ENCODE data around the gene COPE. TPM values are rescaled to one million over a fixed set of nuclear protein-coding genes. Genes with fewer than 3 reads are reported as not detected.

The COPE gene
- total RNA-seq, 4 donors from 2014 or later: 121 to 195 (median 152) TPM

GRCh38 chr19:18869781-18870530, 49.2 kb downstream of the COPE start:
- H3K27ac ChIP-seq: no peak overlapping the region
- WGBS, 2 donors (ENCODE audit: low coverage in 1 of 2): 51% methylated on average over 3 of the region's 62 CpGs; no CpG with 5 or more reads in 1 of the 2 donors
- peaks cover 0 to 37% of the 10 kb centered on the region in 2 donors for H3K36me3 ChIP-seq
- no peaks in the 10 kb centered on the region for H3K9me3 ChIP-seq
- TF ChIP-seq CTCF (IDR thresholded peaks at IDR 0.05) (no peak), POLR2A (IDR thresholded peaks at IDR 0.05) (no peak), POLR2AphosphoS5 (IDR thresholded peaks at IDR 0.05) (no peak), EP300 (IDR thresholded peaks at IDR 0.05) (no peak)
- no peak overlapping the region for H3K4me3 ChIP-seq
- no peak for ATAC-seq
- H3K27me3 ChIP-seq: peaks cover 30% of the 10 kb centered on the region
- peaks cover 0 to 39% (median 6%) of the 10 kb centered on the region in 3 donors for H3K4me1 ChIP-seq

GRCh38 chr19:18869023-18869618, 50.1 kb downstream of the COPE start:
- ATAC-seq: no peak
- H3K27ac ChIP-seq: no peak overlapping the region
- no CpG with 5 or more reads among the region's 71 CpGs for WGBS, 2 donors (ENCODE audit: low coverage in 1 of 2)
- peaks cover 30% of the 10 kb centered on the region for H3K27me3 ChIP-seq
- no peaks in the 10 kb centered on the region for H3K9me3 ChIP-seq
- TF ChIP-seq EP300 (IDR thresholded peaks at IDR 0.05) (no peak), POLR2AphosphoS5 (IDR thresholded peaks at IDR 0.05) (no peak), POLR2A (IDR thresholded peaks at IDR 0.05) (no peak), CTCF (IDR thresholded peaks at IDR 0.05) (no peak)
- peaks cover 0 to 39% (median 6%) of the 10 kb centered on the region in 3 donors for H3K4me1 ChIP-seq
- peak overlapping the region in 1 of 2 donors; percentile 13 for H3K4me3 ChIP-seq
- H3K36me3 ChIP-seq: peaks cover 0 to 45% of the 10 kb centered on the region in 2 donors

- Histone ChIP-seq H3K36me3 (peaks cover 0 to 52% of the 10 kb centered on the region in 2 donors), H3K4me1 (peaks cover 0 to 39% (median 6%) of the 10 kb centered on the region in 3 donors), H3K27me3 (peaks cover 30% of the 10 kb centered on the region), H3K4me3 (peak overlapping the region in 1 of 2 donors; percentile 13), H3K9me3 (no peaks in the 10 kb centered on the region), H3K27ac (no peak overlapping the region)
- TF ChIP-seq EP300 (IDR thresholded peaks at IDR 0.05) (no peak), POLR2AphosphoS5 (IDR thresholded peaks at IDR 0.05) (no peak), CTCF (IDR thresholded peaks at IDR 0.05) (no peak), POLR2A (IDR thresholded peaks at IDR 0.05) (no peak)
- WGBS, 2 donors (ENCODE audit: low coverage in 1 of 2): no CpG with 5 or more reads among the region's 77 CpGs
- ATAC-seq: no peak
Observed at GRCh38 chr19:18868380-18869022, 50.7 kb downstream of the COPE start.

GRCh38 chr19:18867751-18868150, 51.4 kb downstream of the COPE start:
- H3K4me3 ChIP-seq: no peak overlapping the region
- peaks cover 0 to 39% (median 6%) of the 10 kb centered on the region in 3 donors for H3K4me1 ChIP-seq
- WGBS, 2 donors (ENCODE audit: low coverage in 1 of 2): 94% methylated on average over 6 of the region's 23 CpGs; no CpG with 5 or more reads in 1 of the 2 donors
- no peaks in the 10 kb centered on the region for H3K9me3 ChIP-seq
- no peak for ATAC-seq
- no peak overlapping the region for H3K27ac ChIP-seq
- no peak for TF ChIP-seq CTCF (IDR thresholded peaks at IDR 0.05)
- TF ChIP-seq POLR2A (IDR thresholded peaks at IDR 0.05): no peak
- TF ChIP-seq POLR2AphosphoS5 (IDR thresholded peaks at IDR 0.05): no peak
- TF ChIP-seq EP300 (IDR thresholded peaks at IDR 0.05): no peak
- H3K36me3 ChIP-seq: peaks cover 0 to 59% of the 10 kb centered on the region in 2 donors
- peaks cover 30% of the 10 kb centered on the region for H3K27me3 ChIP-seq

Data from gastroesophageal sphincter (tissue), 4 donors.